PC-3 (cell line): ENCODE results near the gene KCNS3. TPM values are rescaled to one million over a fixed set of nuclear protein-coding genes. Genes with fewer than 3 reads are reported as not detected.

Experiments
- ATAC-seq: fragments of 200-7000 bp; cut with Tn5 transposase; 2 replicates; pipeline ENCODE4 v1.9.1; 2020; ENCODE audit warnings: mild to moderate bottlenecking, moderate library complexity
- BruUV-seq: library from RNA; stranded (reverse); fragments of 400-500 nt; replicated peaks from 2 replicates; lab custom pipeline; 2021; lab: Mats Ljungman, UMichigan
- CTCF ChIA-PET: fragments of 300-600 bp; sonication (Branson Sonifier 250); formaldehyde crosslinking; loops from one replicate; lab custom pipeline; 2022; ENCODE audit warnings: antibody characterized with exemption; lab: Charles Lee
- POLR2A ChIA-PET: fragments of 300-600 bp; sonication (Branson Sonifier 250); formaldehyde crosslinking; loops from one replicate; lab custom pipeline; 2022; ENCODE audit warnings: antibody characterized with exemption; ENCODE audit not compliant: unreplicated experiment; lab: Charles Lee
- DNase-seq: peaks from one replicate; pipeline ENCODE4 v3.0.0-alpha.2; 2015
- H2AFZ ChIP-seq: fragments of 300-600 bp; sonication (generic); 2 replicates; pipeline ENCODE4 v1.6.0; 2016; ENCODE audit warnings: antibody characterized with exemption, low read length
- H3F3A ChIP-seq: fragments of 300-600 bp; sonication (generic); one replicate; pipeline ENCODE4 v1.6.0; 2017; ENCODE audit warnings: antibody characterized with exemption, low read length, control low read depth, mild to moderate bottlenecking; ENCODE audit not compliant: unreplicated experiment
- H3K27ac ChIP-seq: fragments of 300-600 bp; sonication (generic); 2 replicates; pipeline ENCODE4 v1.5.1; 2016; ENCODE audit warnings: mild to moderate bottlenecking, low read length
- H3K27me3 ChIP-seq: fragments of 300-600 bp; sonication (generic); 2 replicates; pipeline ENCODE4 v1.6.1; 2016; ENCODE audit warnings: low read length, mixed read lengths
- H3K36me3 ChIP-seq: fragments of 300-600 bp; sonication (generic); 2 replicates; pipeline ENCODE4 v1.6.1; 2016; ENCODE audit warnings: low read depth, mixed run types, low read length, mixed read lengths
- H3K4me1 ChIP-seq: fragments of 300-600 bp; sonication (generic); 2 replicates; pipeline ENCODE4 v1.5.1; 2016; ENCODE audit warnings: low read length; ENCODE audit not compliant: insufficient read depth
- H3K4me2 ChIP-seq: fragments of 300-600 bp; sonication (generic); 2 replicates; pipeline ENCODE4 v1.6.0; 2016; ENCODE audit warnings: low read length
- H3K4me3 ChIP-seq: fragments of 300-600 bp; sonication (generic); 2 replicates; pipeline ENCODE4 v1.5.1; 2016; ENCODE audit warnings: mild to moderate bottlenecking, low read length, mixed read lengths
- H3K79me2 ChIP-seq: fragments of 300-600 bp; sonication (generic); 2 replicates; pipeline ENCODE4 v1.6.1; 2017; ENCODE audit warnings: low read length, mixed read lengths
- H3K9ac ChIP-seq: fragments of 300-600 bp; sonication (generic); 2 replicates; pipeline ENCODE4 v1.6.0; 2016; ENCODE audit warnings: mild to moderate bottlenecking, low read length
- H3K9me2 ChIP-seq: fragments of 300-600 bp; sonication (generic); replicated peaks from 2 replicates; pipeline ENCODE4 v1.6.1; 2016; ENCODE audit warnings: mixed run types, low read length, mixed read lengths
- H3K9me3 ChIP-seq: fragments of 300-600 bp; sonication (generic); 2 replicates; pipeline ENCODE4 v1.6.1; 2016; ENCODE audit warnings: low read length, mixed read lengths
- H4K20me1 ChIP-seq: fragments of 300-600 bp; sonication (generic); 2 replicates; pipeline ENCODE4 v1.6.1; 2016; ENCODE audit warnings: low read length, mixed read lengths
- CTCF ChIP-seq: fragments of 300-600 bp; sonication (generic); conservative IDR thresholded peaks from 2 replicates; pipeline ENCODE4 v1.5.1; 2017; ENCODE audit warnings: antibody characterized with exemption, low read depth, mild to moderate bottlenecking, low read length
- EZH2 ChIP-seq: fragments of 300-600 bp; sonication (generic); IDR thresholded peaks from one replicate; pipeline ENCODE4 v1.6.1; 2017; ENCODE audit warnings: antibody characterized with exemption, mild to moderate bottlenecking, low read length; ENCODE audit not compliant: unreplicated experiment
- EZH2phosphoT487 ChIP-seq: fragments of 300-600 bp; sonication (generic); IDR thresholded peaks from 2 replicates; pipeline ENCODE4 v1.6.1; 2018; ENCODE audit warnings: mild to moderate bottlenecking, antibody characterized with exemption, low read length, borderline replicate concordance
- intact Hi-C: fragments of 100-400 bp; cut with micrococcal nuclease; formaldehyde crosslinking; loops from 2 replicates; pipeline ENCODE4 v1.9.0; 2023
- total RNA-seq: library from RNA; depleted of rRNA; stranded (reverse); fragments of >200 nt; gene quantifications from 2 replicates; pipeline ENCODE4 v1.2.3, GENCODE V29; 2014

Gene KCNS3
- total RNA-seq, 1 experiment from 2014 or later = 5.8 TPM

GRCh38 chr2:17950006-17950405 is 71.5 kb downstream of the KCNS3 start:
- Histone ChIP-seq H3K79me2 (no peaks in the 10 kb centered on the region), H2AFZ (no peak overlapping the region), H3K9ac (no peak overlapping the region), H3K27me3 (0 out of 2 replicates have a peak, but pooled peaks cover 5% of the 10 kb centered on the region), H3K36me3 (no peaks in the 10 kb centered on the region), H3F3A (no peaks in the 10 kb centered on the region), H3K9me3 (no peaks in the 10 kb centered on the region), H3K27ac (no peak overlapping the region), H3K9me2 (no peaks in the 10 kb centered on the region), H3K4me1 (no peaks in the 10 kb centered on the region), H3K4me2 (no peak overlapping the region), H3K4me3 (no peak overlapping the region), H4K20me1 (no peaks in the 10 kb centered on the region)
- BruUV-seq = no TSS peak
- ChIA-PET POLR2A (no interaction called here), CTCF (no interaction called here)
- DNase-seq (no peak), ATAC-seq (no peak)
- no peak for TF ChIP-seq CTCF
- no peak for TF ChIP-seq EZH2phosphoT487
- TF ChIP-seq EZH2 = no peak
- intact Hi-C loops = no loop called here

DNA sequence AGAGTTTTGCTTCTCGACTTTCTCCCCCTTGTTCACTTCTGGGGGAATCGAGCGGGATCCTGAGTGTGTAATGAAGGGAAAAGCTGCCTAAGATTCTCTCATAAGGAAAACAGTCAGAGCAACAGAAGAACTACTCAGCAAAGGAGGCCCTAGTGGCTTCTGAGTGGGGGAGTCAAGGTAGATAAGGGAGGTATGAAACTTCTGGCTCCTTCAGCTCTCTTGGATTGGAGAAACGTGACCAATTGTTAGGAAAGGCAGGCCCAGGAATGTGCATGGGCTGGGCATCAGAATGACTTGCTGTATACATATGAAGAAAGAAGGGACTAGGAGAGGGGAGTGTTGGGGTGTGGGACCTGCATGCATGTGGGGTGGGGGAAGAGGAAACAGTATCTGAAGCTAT is 73.1 kb downstream of the KCNS3 start:
- Histone ChIP-seq H3K4me2 (no peak overlapping the region), H2AFZ (no peak overlapping the region), H3K79me2 (no peaks in the 10 kb centered on the region), H3K27me3 (peaks cover 12% of the 10 kb centered on the region; the same call in 1 of the 2 replicates), H4K20me1 (no peaks in the 10 kb centered on the region), H3K9me2 (no peaks in the 10 kb centered on the region), H3K4me3 (no peak overlapping the region), H3K4me1 (no peaks in the 10 kb centered on the region), H3K9ac (no peak overlapping the region), H3K9me3 (no peaks in the 10 kb centered on the region), H3K36me3 (no peaks in the 10 kb centered on the region), H3K27ac (no peak overlapping the region), H3F3A (no peaks in the 10 kb centered on the region)
- ATAC-seq (no peak), DNase-seq (no peak)
- no TSS peak for BruUV-seq
- CTCF ChIA-PET = no interaction called here
- POLR2A ChIA-PET = no interaction called here
- intact Hi-C loops = no loop called here
- TF ChIP-seq CTCF = no peak

DNA sequence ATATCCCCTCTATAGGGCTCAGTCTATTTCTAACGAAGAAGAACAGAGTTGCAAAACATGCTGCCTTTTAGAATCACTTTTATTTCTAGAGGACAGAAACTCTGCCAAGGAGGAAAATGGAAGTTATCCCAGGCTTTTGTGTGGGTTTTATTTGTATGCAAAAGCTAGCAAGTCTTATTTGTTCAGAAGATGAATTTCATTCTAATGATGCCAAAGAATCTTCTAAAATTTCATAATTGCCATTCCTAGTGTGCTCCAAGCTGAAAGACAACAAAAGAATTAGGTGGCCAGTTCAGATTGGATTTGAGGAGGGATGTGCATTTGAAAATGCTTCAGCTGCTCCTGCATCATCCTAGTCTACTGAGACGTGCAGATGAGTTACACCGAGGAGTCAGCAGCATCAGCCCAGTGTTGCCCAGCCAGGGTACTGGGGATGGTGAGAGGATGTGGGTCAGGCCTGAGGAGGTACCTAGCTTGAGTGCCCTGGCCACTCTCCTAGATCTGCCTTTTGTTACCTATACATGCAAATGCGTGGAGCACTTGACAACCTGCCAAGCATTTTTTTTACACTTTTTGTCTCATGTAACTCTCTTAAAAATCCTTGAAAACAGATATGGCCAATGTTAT is 80.1 kb downstream of the KCNS3 start:
- ATAC-seq = no peak
- BruUV-seq = no TSS peak
- TF ChIP-seq CTCF (no peak), EZH2phosphoT487 (no peak), EZH2 (no peak)
- H3K9me2 ChIP-seq = no peaks in the 10 kb centered on the region
- no peaks in the 10 kb centered on the region for H4K20me1 ChIP-seq
- H2AFZ ChIP-seq = no peak overlapping the region
- H3K9me3 ChIP-seq = no peaks in the 10 kb centered on the region
- peaks cover 44% of the 10 kb centered on the region for H3K27me3 ChIP-seq
- no peaks in the 10 kb centered on the region for H3K79me2 ChIP-seq
- ChIA-PET CTCF (no interaction called here), POLR2A (no interaction called here)
- H3K27ac ChIP-seq = no peak overlapping the region
- no peaks in the 10 kb centered on the region for H3K36me3 ChIP-seq
- intact Hi-C loops = no loop called here
- H3K9ac ChIP-seq = no peak overlapping the region
- no peaks in the 10 kb centered on the region for H3F3A ChIP-seq
- no peaks in the 10 kb centered on the region for H3K4me1 ChIP-seq
- DNase-seq = no peak
- H3K4me3 ChIP-seq = no peak overlapping the region
- H3K4me2 ChIP-seq = no peak overlapping the region
